Stimulated activated CD8-positive, alpha-beta memory T cell treated with anti-CD3 and anti-CD28 coated beads, Interleukin-2, amount 100 ng/mL, for 1 hour (primary cell): ENCODE data around the gene TCP1.
"Not testable (repeated sequence)": the region's sequence is repeated elsewhere in the genome, so short reads cannot be mapped to it uniquely, and the experiment has no call there.

Source experiments
- DNase-seq, 2 donors: peaks; one replicate each; pipeline ENCODE4 v3.0.0-alpha.2; 2020; ENCODE audit warnings: low read depth in 2 of 2

The TCP1 gene

GRCh38 chr6:159789377-159790148 lies at the start of gene TCP1:
TCP1 (minus strand) TSS chr6:159789602; CDS start chr6:159789468, 134 bp downstream.
- peak; percentile 97 to 98 for DNase-seq

- DNase-seq = no peak
Observed at GRCh38 chr6:159838020-159838744, 48.8 kb upstream of the TCP1 start.

- no peak for DNase-seq
Observed at GRCh38 chr6:159837511-159837910, 48.1 kb upstream of the TCP1 start.

GRCh38 chr6:159836718-159837490 lies 47.5 kb upstream of the TCP1 start:
- DNase-seq = no peak

GRCh38 chr6:159833997-159834603 lies 44.7 kb upstream of the TCP1 start:
- no peak for DNase-seq

GRCh38 chr6:159833556-159833955 lies 44.2 kb upstream of the TCP1 start:
- DNase-seq = no peak

- DNase-seq = no peak
Observed at GRCh38 chr6:159832946-159833345, 43.5 kb upstream of the TCP1 start.

- no peak for DNase-seq
Observed at GRCh38 chr6:159831373-159831679, 41.9 kb upstream of the TCP1 start.

GRCh38 chr6:159830501-159831372 lies 41.3 kb upstream of the TCP1 start:
- no peak for DNase-seq

- DNase-seq = no peak
Observed at GRCh38 chr6:159829526-159829925, 40.1 kb upstream of the TCP1 start.

- no peak for DNase-seq
Observed at GRCh38 chr6:159828074-159828473, 38.7 kb upstream of the TCP1 start.

- no peak for DNase-seq
Observed at GRCh38 chr6:159826968-159827647, 37.7 kb upstream of the TCP1 start.

GRCh38 chr6:159826004-159826403 lies 36.6 kb upstream of the TCP1 start:
- DNase-seq = no peak

- DNase-seq = not testable (repeated sequence)
Observed at GRCh38 chr6:159824690-159825089, 35.3 kb upstream of the TCP1 start.

- no peak for DNase-seq
Observed at GRCh38 chr6:159823953-159824352, 34.6 kb upstream of the TCP1 start.

- no peak for DNase-seq
Observed at GRCh38 chr6:159821726-159822125, 32.3 kb upstream of the TCP1 start.

GRCh38 chr6:159821122-159821521 lies 31.7 kb upstream of the TCP1 start:
- DNase-seq = no peak

GRCh38 chr6:159819932-159820640 lies 30.7 kb upstream of the TCP1 start:
- no peak for DNase-seq

GRCh38 chr6:159819098-159819497 lies 29.7 kb upstream of the TCP1 start:
- DNase-seq = no peak
